Measurements from ENCODE around the gene DNAJB5. TPM values are rescaled to one million over a fixed set of nuclear protein-coding genes. Genes with fewer than 3 reads are reported as not detected.

DNAJB5 gene
- total RNA-seq, 1 donor from 2014 or later: 6.9 TPM

DNA sequence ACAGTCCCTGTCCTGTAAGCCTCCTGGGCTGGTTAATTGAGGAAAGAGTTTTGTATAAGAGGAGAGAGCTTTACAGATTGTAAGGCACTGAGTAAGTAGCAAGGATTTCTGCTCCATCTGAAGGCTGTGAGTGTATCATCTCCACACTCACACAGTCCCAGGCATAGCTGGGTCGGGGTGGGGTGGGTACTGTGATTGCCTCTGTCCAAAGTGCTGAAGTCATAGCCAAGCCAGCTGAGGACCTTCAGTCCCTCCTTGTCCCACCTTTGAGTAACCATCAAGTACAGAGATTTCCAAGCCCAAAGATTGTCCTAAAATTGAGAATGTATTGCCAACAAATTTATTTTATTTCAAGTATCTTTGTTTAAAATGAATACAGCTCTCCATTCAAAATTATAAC lies 5.5 kb upstream of the DNAJB5 start:
- Histone ChIP-seq H3K4me3 (no peak overlapping the region), H3K27me3 (no peaks in the 10 kb centered on the region), H3K9me3 (no peaks in the 10 kb centered on the region), H3K27ac (no peak overlapping the region), H3K4me1 (peaks cover 7% of the 10 kb centered on the region), H3K36me3 (no peaks in the 10 kb centered on the region)
- intact Hi-C loops (cut with DNase I): no loop called here
- TF ChIP-seq, protein P1, sequence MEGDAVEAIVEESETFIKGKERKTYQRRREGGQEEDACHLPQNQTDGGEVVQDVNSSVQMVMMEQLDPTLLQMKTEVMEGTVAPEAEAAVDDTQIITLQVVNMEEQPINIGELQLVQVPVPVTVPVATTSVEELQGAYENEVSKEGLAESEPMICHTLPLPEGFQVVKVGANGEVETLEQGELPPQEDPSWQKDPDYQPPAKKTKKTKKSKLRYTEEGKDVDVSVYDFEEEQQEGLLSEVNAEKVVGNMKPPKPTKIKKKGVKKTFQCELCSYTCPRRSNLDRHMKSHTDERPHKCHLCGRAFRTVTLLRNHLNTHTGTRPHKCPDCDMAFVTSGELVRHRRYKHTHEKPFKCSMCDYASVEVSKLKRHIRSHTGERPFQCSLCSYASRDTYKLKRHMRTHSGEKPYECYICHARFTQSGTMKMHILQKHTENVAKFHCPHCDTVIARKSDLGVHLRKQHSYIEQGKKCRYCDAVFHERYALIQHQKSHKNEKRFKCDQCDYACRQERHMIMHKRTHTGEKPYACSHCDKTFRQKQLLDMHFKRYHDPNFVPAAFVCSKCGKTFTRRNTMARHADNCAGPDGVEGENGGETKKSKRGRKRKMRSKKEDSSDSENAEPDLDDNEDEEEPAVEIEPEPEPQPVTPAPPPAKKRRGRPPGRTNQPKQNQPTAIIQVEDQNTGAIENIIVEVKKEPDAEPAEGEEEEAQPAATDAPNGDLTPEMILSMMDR (IDR thresholded peaks at IDR 0.05): no peak
- no peak for TF ChIP-seq POLR2AphosphoS5 (IDR thresholded peaks at IDR 0.05; ENCODE audit: insufficient read depth in 1 of 2, low read depth in 1 of 2)
- no peak for TF ChIP-seq POLR2A (IDR thresholded peaks at IDR 0.05)
- DNase-seq (ENCODE audit: extremely low spot score in 2 of 2): no peak

DNA sequence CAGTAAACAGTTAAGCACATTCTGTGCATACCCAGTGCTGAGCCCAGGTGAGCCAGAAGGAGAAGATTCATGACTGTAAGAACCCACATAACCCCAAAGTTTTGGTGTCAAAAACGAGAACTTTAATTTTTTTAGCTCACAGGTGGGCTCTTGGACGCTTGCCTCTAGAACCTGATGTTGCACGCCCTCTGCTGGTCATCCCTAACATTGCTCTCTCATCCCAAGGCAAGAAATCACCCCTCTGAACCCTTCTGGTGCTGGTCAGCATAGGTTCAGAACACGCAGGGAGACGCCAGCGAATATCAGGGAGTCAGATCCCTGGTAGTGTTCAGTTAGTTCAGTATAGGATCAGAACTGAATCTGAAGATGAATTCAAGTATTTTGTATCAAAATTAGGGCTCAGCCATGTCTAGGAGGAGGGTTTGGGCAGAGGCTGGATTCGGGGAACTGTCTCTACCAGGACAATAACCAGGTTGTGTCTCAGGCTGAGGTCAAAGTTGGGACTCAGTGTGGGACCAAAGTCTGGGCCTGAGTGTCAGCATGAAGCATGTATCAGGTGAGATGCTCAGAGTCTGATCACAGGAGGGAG lies 4.1 kb upstream of the DNAJB5 start:
- Histone ChIP-seq H3K9me3 (no peaks in the 10 kb centered on the region), H3K27me3 (no peaks in the 10 kb centered on the region), H3K36me3 (no peaks in the 10 kb centered on the region), H3K27ac (no peak overlapping the region), H3K4me3 (no peak overlapping the region), H3K4me1 (peaks cover 12% of the 10 kb centered on the region)
- no peak for DNase-seq (ENCODE audit: extremely low spot score in 2 of 2)
- intact Hi-C loops (cut with DNase I): no loop called here
- TF ChIP-seq POLR2A (IDR thresholded peaks at IDR 0.05) (no peak), POLR2AphosphoS5 (IDR thresholded peaks at IDR 0.05; ENCODE audit: insufficient read depth in 1 of 2, low read depth in 1 of 2) (no peak)
- TF ChIP-seq, protein P1 (IDR thresholded peaks at IDR 0.05): peak; percentile 6 to 52 (median 50)

DNA sequence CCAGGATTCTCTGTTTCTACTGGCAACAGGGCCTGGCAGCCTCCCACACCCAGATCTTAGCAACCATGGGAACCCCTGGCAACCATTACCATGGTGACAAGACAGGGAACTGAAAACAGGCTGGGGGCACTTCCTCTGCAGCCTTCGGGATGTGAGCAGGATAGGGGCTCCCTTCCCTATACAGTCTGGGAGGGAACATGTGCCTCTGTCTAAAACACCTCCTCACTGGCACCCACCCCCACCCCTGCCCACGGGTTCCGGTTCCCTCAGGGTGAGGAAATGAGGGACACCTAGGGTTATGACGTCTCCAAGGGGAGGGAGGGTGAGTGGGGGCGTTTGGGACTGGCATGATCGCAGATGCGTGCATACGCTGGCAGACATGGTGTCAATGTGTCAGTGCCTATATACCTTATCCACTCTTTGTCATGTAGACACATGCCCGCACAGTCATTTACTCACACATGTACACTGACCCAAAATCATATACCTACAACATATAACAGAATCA lies 3.0 kb upstream of the DNAJB5 start:
- H3K27ac ChIP-seq: no peak overlapping the region
- H3K4me3 ChIP-seq: no peak overlapping the region
- peaks cover 21% of the 10 kb centered on the region for H3K4me1 ChIP-seq
- intact Hi-C loops (cut with DNase I): no loop called here
- no peak for DNase-seq (ENCODE audit: extremely low spot score in 2 of 2)
- no peaks in the 10 kb centered on the region for H3K27me3 ChIP-seq
- H3K36me3 ChIP-seq: no peaks in the 10 kb centered on the region
- TF ChIP-seq, protein P1 (IDR thresholded peaks at IDR 0.05): no peak
- TF ChIP-seq POLR2A (IDR thresholded peaks at IDR 0.05) (no peak), POLR2AphosphoS5 (IDR thresholded peaks at IDR 0.05; ENCODE audit: insufficient read depth in 1 of 2, low read depth in 1 of 2) (no peak)
- H3K9me3 ChIP-seq: no peaks in the 10 kb centered on the region

DNA sequence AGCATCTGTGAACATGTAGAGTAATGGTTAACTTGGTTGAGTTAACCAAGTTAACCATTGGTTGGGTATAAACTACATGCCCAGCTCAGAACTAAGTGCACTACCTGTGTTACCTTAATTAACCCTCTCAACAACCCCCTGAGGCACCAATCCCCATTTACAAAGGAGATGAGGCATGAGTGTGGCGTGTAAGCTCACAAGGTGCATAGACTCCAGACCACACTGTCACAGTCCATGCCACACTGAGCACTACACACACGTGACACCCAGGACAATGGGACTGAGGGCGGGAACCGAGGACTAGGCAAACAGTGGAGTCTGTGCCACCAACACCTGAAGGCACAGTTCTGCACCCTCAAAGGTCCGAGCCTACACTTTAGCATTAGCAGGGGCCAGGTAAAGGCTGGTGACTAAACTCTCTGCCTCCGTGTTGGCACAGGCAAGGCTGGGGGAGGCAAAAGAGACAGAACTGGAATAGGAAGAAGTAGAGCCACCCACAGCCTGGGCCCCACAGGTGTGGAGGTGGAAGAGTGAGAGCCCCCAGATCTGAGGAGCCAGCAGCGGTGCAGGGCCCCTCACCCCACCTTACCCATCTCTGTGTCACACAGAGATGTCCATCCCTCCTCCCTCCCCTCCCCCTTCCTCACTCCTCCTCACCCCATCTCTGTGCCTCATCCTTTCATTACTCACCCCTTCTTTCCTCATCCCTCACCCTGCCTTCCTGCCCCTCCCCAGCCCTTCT lies 2.2 kb upstream of the DNAJB5 start:
- Histone ChIP-seq H3K27ac (no peak overlapping the region), H3K4me3 (no peak overlapping the region), H3K9me3 (no peaks in the 10 kb centered on the region), H3K36me3 (no peaks in the 10 kb centered on the region), H3K27me3 (no peaks in the 10 kb centered on the region), H3K4me1 (peaks cover 29% of the 10 kb centered on the region)
- intact Hi-C loops (cut with DNase I): no loop called here
- DNase-seq (ENCODE audit: extremely low spot score in 2 of 2): no peak
- TF ChIP-seq, protein P1 (IDR thresholded peaks at IDR 0.05): no peak
- TF ChIP-seq POLR2A (IDR thresholded peaks at IDR 0.05) (no peak), POLR2AphosphoS5 (IDR thresholded peaks at IDR 0.05; ENCODE audit: insufficient read depth in 1 of 2, low read depth in 1 of 2) (no peak)
